Measurements from ENCODE around the gene SORL1-AS1.

SORL1-AS1 gene

DNA sequence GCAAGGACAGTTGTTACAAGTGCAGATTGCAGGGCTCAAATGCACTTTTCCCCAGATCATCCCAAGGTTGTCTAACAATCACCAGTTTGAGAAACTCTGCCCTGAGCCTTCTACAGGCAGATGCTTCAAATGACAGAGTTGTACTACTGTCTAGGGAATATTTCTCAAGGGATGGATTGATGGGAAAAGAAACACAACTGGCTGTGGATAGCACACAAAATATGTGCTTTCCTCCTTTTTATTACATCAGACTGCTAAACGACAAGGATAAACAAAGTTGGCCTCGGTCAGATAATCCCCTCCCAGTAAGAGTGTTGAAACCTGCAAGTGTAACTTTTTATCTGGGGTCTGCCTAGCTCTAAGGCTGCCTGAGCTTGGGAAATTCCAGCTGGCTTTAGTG is 46.6 kb upstream of the SORL1-AS1 start:
- BruUV-seq (replicated peaks): no TSS peak
- Histone ChIP-seq H3K9me2 (ENCODE audit: insufficient read depth, low read length) (no peaks in the 10 kb centered on the region), H3K4me3 (ENCODE audit: low read depth, low read length, poor library complexity, severe bottlenecking) (no peak overlapping the region), H3K4me1 (ENCODE audit: insufficient read depth, low read length, poor library complexity, severe bottlenecking) (peaks cover 33% of the 10 kb centered on the region), H3K36me3 (ENCODE audit: insufficient read depth, low read length) (peaks cover 99% of the 10 kb centered on the region), H3K27ac (ENCODE audit: low read depth, low read length, poor library complexity, severe bottlenecking) (peak overlapping the region; percentile 10), H3K79me2 (ENCODE audit: insufficient read depth, low read depth, low read length) (peaks cover 83% of the 10 kb centered on the region), H2AFZ (ENCODE audit: low read length) (no peak overlapping the region), H3K4me2 (ENCODE audit: low read length) (no peak overlapping the region), H4K20me1 (ENCODE audit: insufficient read depth, low read length) (0 out of 2 replicates have a peak, but pooled peaks cover under 1% of the 10 kb centered on the region), H3K9me3 (ENCODE audit: low read length) (peaks cover 12% of the 10 kb centered on the region; the same call in 1 of the 2 replicates)
- DNase-seq (ENCODE audit: low spot score): no peak
- CTCF ChIA-PET (ENCODE audit: unreplicated experiment): no interaction called here
- POLR2A ChIA-PET: interaction anchor here (0.7 to 1.7 kb wide), 3 partner anchors 9 to 71 kb away, joined by 3 to 5 read pairs (median 4); no protein-coding TSS in a partner anchor
- intact Hi-C loops (cut with micrococcal nuclease; ENCODE audit: unreplicated experiment): no loop called here
- TF ChIP-seq EZH2phosphoT487 (IDR thresholded peaks at IDR 0.05; ENCODE audit: borderline replicate concordance, low read depth, low read length): no peak
- TF ChIP-seq, protein P1, sequence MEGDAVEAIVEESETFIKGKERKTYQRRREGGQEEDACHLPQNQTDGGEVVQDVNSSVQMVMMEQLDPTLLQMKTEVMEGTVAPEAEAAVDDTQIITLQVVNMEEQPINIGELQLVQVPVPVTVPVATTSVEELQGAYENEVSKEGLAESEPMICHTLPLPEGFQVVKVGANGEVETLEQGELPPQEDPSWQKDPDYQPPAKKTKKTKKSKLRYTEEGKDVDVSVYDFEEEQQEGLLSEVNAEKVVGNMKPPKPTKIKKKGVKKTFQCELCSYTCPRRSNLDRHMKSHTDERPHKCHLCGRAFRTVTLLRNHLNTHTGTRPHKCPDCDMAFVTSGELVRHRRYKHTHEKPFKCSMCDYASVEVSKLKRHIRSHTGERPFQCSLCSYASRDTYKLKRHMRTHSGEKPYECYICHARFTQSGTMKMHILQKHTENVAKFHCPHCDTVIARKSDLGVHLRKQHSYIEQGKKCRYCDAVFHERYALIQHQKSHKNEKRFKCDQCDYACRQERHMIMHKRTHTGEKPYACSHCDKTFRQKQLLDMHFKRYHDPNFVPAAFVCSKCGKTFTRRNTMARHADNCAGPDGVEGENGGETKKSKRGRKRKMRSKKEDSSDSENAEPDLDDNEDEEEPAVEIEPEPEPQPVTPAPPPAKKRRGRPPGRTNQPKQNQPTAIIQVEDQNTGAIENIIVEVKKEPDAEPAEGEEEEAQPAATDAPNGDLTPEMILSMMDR (conservative IDR thresholded peaks at IDR 0.05; ENCODE audit: low read length): no peak

GRCh38 chr11:121497176-121497998 is 44.6 kb upstream of the SORL1-AS1 start:
- Histone ChIP-seq H3K4me1 (ENCODE audit: insufficient read depth, low read length, poor library complexity, severe bottlenecking) (peaks cover 52% of the 10 kb centered on the region), H3K27ac (ENCODE audit: low read depth, low read length, poor library complexity, severe bottlenecking) (peak overlapping the region; percentile 35), H3K79me2 (ENCODE audit: insufficient read depth, low read depth, low read length) (peaks cover 86% of the 10 kb centered on the region), H3K4me3 (ENCODE audit: low read depth, low read length, poor library complexity, severe bottlenecking) (no peak overlapping the region), H4K20me1 (ENCODE audit: insufficient read depth, low read length) (peaks cover 9% of the 10 kb centered on the region; the same call in 1 of the 2 replicates), H3K9me2 (ENCODE audit: insufficient read depth, low read length) (no peaks in the 10 kb centered on the region), H3K36me3 (ENCODE audit: insufficient read depth, low read length) (peaks cover 99% of the 10 kb centered on the region), H2AFZ (ENCODE audit: low read length) (no peak overlapping the region), H3K4me2 (ENCODE audit: low read length) (no peak overlapping the region), H3K9me3 (ENCODE audit: low read length) (peaks cover 4% of the 10 kb centered on the region; the same call in 1 of the 2 replicates)
- no peak for DNase-seq (ENCODE audit: low spot score)
- no TSS peak for BruUV-seq (replicated peaks)
- intact Hi-C loops (cut with micrococcal nuclease; ENCODE audit: unreplicated experiment): no loop called here
- TF ChIP-seq, protein P1 (conservative IDR thresholded peaks at IDR 0.05; ENCODE audit: low read length): no peak
- TF ChIP-seq EZH2phosphoT487 (IDR thresholded peaks at IDR 0.05; ENCODE audit: borderline replicate concordance, low read depth, low read length): no peak
- CTCF ChIA-PET (ENCODE audit: unreplicated experiment): no interaction called here
- POLR2A ChIA-PET: interaction anchor here (0.6 to 0.7 kb wide), 2 partner anchors 68 to 204 kb away, joined by 3 to 5 read pairs; no protein-coding TSS in a partner anchor
